ENCODE results near the gene DNAJB13.

DNAJB13 gene

GRCh38 chr11:74001822-74002286, 51.0 kb downstream of the DNAJB13 start:
- Histone ChIP-seq H3K27me3 (ENCODE audit: insufficient read depth, low read depth, severe bottlenecking) (no peaks in the 10 kb centered on the region), H3K4me3 (ENCODE audit: low read depth, low read length) (no peak overlapping the region), H3K27ac (no peak overlapping the region), H3K36me3 (peaks cover 11% of the 10 kb centered on the region; the same call in 1 of the 2 replicates), H3K9me3 (ENCODE audit: severe bottlenecking) (no peaks in the 10 kb centered on the region)
- TF ChIP-seq, protein P1, sequence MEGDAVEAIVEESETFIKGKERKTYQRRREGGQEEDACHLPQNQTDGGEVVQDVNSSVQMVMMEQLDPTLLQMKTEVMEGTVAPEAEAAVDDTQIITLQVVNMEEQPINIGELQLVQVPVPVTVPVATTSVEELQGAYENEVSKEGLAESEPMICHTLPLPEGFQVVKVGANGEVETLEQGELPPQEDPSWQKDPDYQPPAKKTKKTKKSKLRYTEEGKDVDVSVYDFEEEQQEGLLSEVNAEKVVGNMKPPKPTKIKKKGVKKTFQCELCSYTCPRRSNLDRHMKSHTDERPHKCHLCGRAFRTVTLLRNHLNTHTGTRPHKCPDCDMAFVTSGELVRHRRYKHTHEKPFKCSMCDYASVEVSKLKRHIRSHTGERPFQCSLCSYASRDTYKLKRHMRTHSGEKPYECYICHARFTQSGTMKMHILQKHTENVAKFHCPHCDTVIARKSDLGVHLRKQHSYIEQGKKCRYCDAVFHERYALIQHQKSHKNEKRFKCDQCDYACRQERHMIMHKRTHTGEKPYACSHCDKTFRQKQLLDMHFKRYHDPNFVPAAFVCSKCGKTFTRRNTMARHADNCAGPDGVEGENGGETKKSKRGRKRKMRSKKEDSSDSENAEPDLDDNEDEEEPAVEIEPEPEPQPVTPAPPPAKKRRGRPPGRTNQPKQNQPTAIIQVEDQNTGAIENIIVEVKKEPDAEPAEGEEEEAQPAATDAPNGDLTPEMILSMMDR (IDR thresholded peaks at IDR 0.05; ENCODE audit: low read depth, low read length) = no peak
- no peak for DNase-seq

DNA sequence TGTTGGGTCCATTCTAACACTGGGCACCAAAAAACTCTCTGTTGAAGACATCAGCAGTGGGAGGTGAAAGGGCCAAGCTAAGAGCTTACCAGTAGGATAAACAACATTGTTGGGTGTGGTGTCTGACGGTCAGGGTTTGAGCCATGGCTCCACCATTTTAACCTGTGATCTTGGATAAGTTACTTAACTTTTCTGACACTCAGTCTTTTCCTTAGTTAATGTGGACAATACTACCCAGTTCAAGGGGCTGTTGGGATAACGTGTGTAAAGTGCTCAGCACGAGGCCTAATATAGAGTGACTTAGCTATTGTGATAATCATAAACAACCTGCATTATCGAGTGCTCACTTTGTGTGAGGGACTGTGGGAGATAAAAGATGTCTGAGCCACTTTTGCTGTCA, 52.0 kb downstream of the DNAJB13 start:
- TF ChIP-seq, protein P1 (IDR thresholded peaks at IDR 0.05; ENCODE audit: low read depth, low read length) = no peak
- no peak overlapping the region for H3K27ac ChIP-seq
- DNase-seq = no peak
- peaks cover 11% of the 10 kb centered on the region; the same call in 1 of the 2 replicates for H3K36me3 ChIP-seq
- H3K9me3 ChIP-seq (ENCODE audit: severe bottlenecking) = no peaks in the 10 kb centered on the region
- no peak overlapping the region for H3K4me3 ChIP-seq (ENCODE audit: low read depth, low read length)
- no peaks in the 10 kb centered on the region for H3K27me3 ChIP-seq (ENCODE audit: insufficient read depth, low read depth, severe bottlenecking)

DNA sequence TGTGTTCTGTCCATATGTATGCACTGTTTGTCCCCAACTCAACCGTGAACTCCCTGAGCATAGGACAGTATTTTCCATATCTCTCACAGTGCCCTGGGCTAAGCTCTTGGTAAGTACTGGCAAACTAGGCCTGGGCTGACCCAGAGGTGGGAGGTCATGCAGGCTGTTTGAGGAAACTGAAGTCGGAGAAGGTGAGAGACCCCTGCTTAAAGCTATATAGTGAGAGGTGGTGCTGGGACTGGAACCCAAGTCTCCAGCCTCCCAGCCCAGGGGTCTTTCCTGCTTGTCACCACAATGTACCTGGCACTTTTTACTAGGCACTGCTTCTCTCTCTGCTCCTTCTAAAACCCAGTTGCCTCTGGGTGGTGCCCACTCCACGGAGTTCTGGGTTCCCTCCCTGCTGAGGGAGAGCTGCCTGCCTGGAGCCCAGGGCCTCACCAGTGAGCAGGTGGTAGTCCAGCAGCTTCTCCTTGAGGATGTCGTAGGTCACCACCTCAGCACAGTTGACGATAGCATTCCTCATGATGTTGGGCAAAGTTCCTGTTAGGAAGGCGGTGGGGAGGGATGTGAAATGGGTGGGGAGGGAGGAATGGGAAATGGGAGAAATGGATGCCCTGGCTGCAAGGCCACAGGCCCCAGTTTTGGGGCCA, 53.3 kb downstream of the DNAJB13 start:
- H3K27me3 ChIP-seq (ENCODE audit: insufficient read depth, low read depth, severe bottlenecking) = no peaks in the 10 kb centered on the region
- H3K36me3 ChIP-seq = peaks cover 11% of the 10 kb centered on the region; the same call in 1 of the 2 replicates
- H3K4me3 ChIP-seq (ENCODE audit: low read depth, low read length) = no peak overlapping the region
- DNase-seq = no peak
- H3K27ac ChIP-seq = no peak overlapping the region
- TF ChIP-seq, protein P1 (IDR thresholded peaks at IDR 0.05; ENCODE audit: low read depth, low read length) = no peak
- no peaks in the 10 kb centered on the region for H3K9me3 ChIP-seq (ENCODE audit: severe bottlenecking)

- H3K27me3 ChIP-seq (ENCODE audit: insufficient read depth, low read depth, severe bottlenecking) = no peaks in the 10 kb centered on the region
- TF ChIP-seq, protein P1 (IDR thresholded peaks at IDR 0.05; ENCODE audit: low read depth, low read length) = no peak
- no peaks in the 10 kb centered on the region for H3K9me3 ChIP-seq (ENCODE audit: severe bottlenecking)
- H3K27ac ChIP-seq = no peak overlapping the region
- no peak overlapping the region for H3K4me3 ChIP-seq (ENCODE audit: low read depth, low read length)
- H3K36me3 ChIP-seq = peaks cover 11% of the 10 kb centered on the region; the same call in 1 of the 2 replicates
- no peak for DNase-seq
Observed at GRCh38 chr11:74004759-74005615, 54.2 kb downstream of the DNAJB13 start.

DNA sequence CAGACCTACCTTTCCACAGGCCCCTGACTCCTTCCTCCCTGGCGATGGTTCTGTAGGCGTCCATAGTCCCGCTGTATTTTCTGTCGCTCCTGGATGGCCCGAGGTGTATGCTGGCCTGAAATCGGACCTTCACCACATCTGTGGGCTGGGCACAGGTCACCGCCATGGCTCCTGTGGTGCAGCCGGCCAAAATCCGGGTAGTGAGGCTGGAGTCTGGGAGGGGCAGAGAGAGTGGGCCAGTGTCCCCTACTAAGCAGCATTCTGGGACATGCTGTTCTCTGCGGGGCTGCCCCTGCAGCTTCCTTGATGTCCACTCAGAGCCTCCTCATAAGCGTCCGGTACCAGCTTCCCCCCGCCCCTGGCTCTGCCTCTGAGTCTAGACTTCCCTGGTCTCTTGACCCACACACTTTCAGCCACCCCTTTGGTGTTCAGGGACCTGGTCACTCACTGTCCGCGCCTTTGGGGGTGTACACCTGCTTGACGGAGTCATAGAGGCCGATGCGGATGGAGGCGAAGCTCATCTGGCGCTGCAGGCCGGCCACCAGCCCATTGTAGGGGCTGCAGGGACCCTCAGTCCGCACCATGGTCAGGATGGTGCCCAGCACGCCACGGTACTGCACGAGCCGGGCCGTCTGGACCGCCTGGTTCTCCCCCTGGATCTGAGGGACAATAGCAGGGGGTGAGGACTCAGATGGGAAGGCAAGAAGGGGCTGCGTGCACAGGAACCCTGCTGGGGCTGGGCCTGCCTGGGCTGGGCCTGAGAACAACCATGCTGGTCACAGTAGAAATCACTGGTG, 55.1 kb downstream of the DNAJB13 start:
- Histone ChIP-seq H3K4me3 (ENCODE audit: low read depth, low read length) (no peak overlapping the region), H3K27me3 (ENCODE audit: insufficient read depth, low read depth, severe bottlenecking) (no peaks in the 10 kb centered on the region), H3K9me3 (ENCODE audit: severe bottlenecking) (no peaks in the 10 kb centered on the region), H3K36me3 (peaks cover 11% of the 10 kb centered on the region; the same call in 1 of the 2 replicates), H3K27ac (no peak overlapping the region)
- TF ChIP-seq, protein P1 (IDR thresholded peaks at IDR 0.05; ENCODE audit: low read depth, low read length) = no peak
- DNase-seq = no peak
